Panc1 (cell line): ENCODE measurements around the gene ARL15. TPM values are rescaled to one million over a fixed set of nuclear protein-coding genes. Genes with fewer than 3 reads are reported as not detected.

ENCODE experiments used
- ATAC-seq: fragments of 200-7000 bp; cut with Tn5 transposase; 2 replicates; pipeline ENCODE4 v1.9.1; 2020; ENCODE audit warnings: mild to moderate bottlenecking, moderate library complexity
- BruUV-seq: library from RNA; stranded (reverse); fragments of 400-500 nt; replicated peaks from 2 replicates; lab custom pipeline; 2021; lab: Mats Ljungman, UMichigan
- CTCF ChIA-PET: fragments of 300-600 bp; sonication (Branson Sonifier 250); formaldehyde crosslinking; loops from one replicate; lab custom pipeline; 2022; ENCODE audit warnings: antibody characterized with exemption; lab: Charles Lee
- POLR2A ChIA-PET: fragments of 300-600 bp; sonication (Branson Sonifier 250); formaldehyde crosslinking; loops from one replicate; lab custom pipeline; 2022; ENCODE audit warnings: antibody characterized with exemption; lab: Charles Lee
- DNase-seq: peaks from one replicate; pipeline ENCODE4 v3.0.0-alpha.2; 2010; ENCODE audit warnings: low read depth, low spot score
- H3K27ac ChIP-seq: 2 replicates; pipeline ENCODE4 v1.5.1; 2011; ENCODE audit warnings: mild to moderate bottlenecking, low read length, inconsistent platforms
- H3K27me3 ChIP-seq: fragments of 200-500 bp; sonication (Bioruptor generic); 2 replicates; pipeline ENCODE4 v1.6.0; 2014; ENCODE audit warnings: low read length, inconsistent platforms; ENCODE audit not compliant: control insufficient read depth, insufficient read depth
- H3K36me3 ChIP-seq: fragments of 200-500 bp; sonication (Bioruptor generic); 2 replicates; pipeline ENCODE4 v1.5.1; 2014; ENCODE audit warnings: inconsistent platforms, mild to moderate bottlenecking, low read length, moderate library complexity; ENCODE audit not compliant: control insufficient read depth, insufficient read depth
- H3K4me1 ChIP-seq: 2 replicates; pipeline ENCODE4 v1.5.1; 2011; ENCODE audit warnings: inconsistent platforms, mild to moderate bottlenecking, low read length, moderate library complexity; ENCODE audit not compliant: control insufficient read depth, insufficient read depth
- H3K4me3 ChIP-seq, 2 experiments: 2 replicates each; pipeline ENCODE4 v1.5.1; 2011 to 2012; ENCODE audit warnings: low read depth in 2 of 2, low read length in 2 of 2, mild to moderate bottlenecking in 2 of 2, inconsistent platforms in 1 of 2, moderate library complexity in 1 of 2
- H3K9me3 ChIP-seq: fragments of 200-500 bp; sonication (Bioruptor generic); 2 replicates; pipeline ENCODE4 v1.5.1; 2014; ENCODE audit warnings: low read depth, mild to moderate bottlenecking, inconsistent platforms, low read length, moderate library complexity; ENCODE audit not compliant: control insufficient read depth, insufficient read depth
- POLR2AphosphoS5 ChIP-seq: IDR thresholded peaks from 2 replicates; pipeline ENCODE4 v1.6.1; 2012; ENCODE audit warnings: mild to moderate bottlenecking, low read depth, low read length, moderate library complexity
- SIN3A ChIP-seq: IDR thresholded peaks from 2 replicates; pipeline ENCODE4 v1.6.1; 2012; ENCODE audit warnings: low read depth, mild to moderate bottlenecking, low read length, moderate library complexity, borderline replicate concordance; ENCODE audit not compliant: insufficient read depth
- TCF7L2 ChIP-seq: IDR thresholded peaks from 2 replicates; pipeline ENCODE4 v1.6.1; 2011; ENCODE audit warnings: mild to moderate bottlenecking, low read depth, low read length, inconsistent platforms
- in situ Hi-C: cut with HindIII; loops from 2 replicates; pipeline ENCODE4 v1.10.0; 2016; ENCODE audit warnings: low sequenced_read_pairs, low pct_unique_long_range_greater_than_20kb
- intact Hi-C: fragments of 100-400 bp; cut with micrococcal nuclease; formaldehyde crosslinking; loops from one replicate; pipeline ENCODE4 v1.10.0; 2022; ENCODE audit not compliant: unreplicated experiment
- total RNA-seq: library from RNA; stranded (reverse); gene quantifications from one replicate; pipeline ENCODE4 v1.2.1, GENCODE V29; 2021; ENCODE audit not compliant: unreplicated experiment
- TF ChIP-seq, protein P1 (sequence below): fragments of 450-650 bp; IDR thresholded peaks from 2 replicates; pipeline ENCODE4 v1.5.1; 2017; ENCODE audit warnings: mild to moderate bottlenecking
- TF ChIP-seq, protein P2 (sequence below), 2 experiments: IDR thresholded peaks; 2 replicates each; pipeline ENCODE4 v1.6.1; 2011 to 2012; ENCODE audit warnings: low read depth in 2 of 2, control low read depth in 1 of 2, low read length in 1 of 2, mild to moderate bottlenecking in 1 of 2, moderate library complexity in 1 of 2; ENCODE audit not compliant: insufficient read depth in 1 of 2

Gene ARL15
- total RNA-seq, 1 experiment from 2014 or later, result 16.5 TPM

DNA sequence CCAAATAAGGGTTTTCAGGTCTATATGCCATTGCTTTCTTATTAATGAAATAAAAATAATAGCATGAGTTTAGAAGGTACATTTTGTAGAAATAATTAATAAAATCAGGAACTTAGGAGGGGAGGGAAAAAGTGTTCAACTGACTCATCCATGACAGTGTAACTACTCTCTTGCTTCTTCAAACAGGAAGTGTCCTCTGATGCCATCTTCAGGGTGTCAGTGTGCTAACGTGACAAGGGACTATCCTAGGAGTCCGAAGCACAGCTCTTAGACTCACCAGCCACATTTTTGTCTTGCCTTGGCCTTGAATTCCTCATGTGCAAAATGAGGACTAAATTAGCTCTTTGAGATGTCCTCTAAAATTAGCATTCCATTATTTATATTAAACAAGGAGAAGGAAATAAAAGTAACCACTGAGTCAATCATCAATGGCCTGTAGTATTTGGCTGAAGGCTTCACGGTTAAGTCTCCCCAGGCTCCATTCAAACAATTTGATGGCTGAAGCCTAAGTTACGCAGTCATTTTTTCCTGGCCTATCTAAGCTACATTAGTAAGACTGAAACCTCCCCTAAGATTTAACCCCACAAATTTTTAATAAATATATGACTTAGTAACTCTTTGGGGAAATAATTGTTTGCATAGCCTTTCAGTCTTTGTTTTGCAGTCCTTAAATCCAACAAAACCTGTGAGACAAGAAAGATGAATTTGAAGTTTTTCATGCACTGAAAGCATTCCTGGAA lies 151.1 kb downstream of the ARL15 start:
- Histone ChIP-seq H3K4me1 (no peaks in the 10 kb centered on the region), H3K9me3 (no peaks in the 10 kb centered on the region), H3K27me3 (no peaks in the 10 kb centered on the region), H3K4me3 (no peak overlapping the region), H3K27ac (no peak overlapping the region), H3K36me3 (no peaks in the 10 kb centered on the region)
- ChIA-PET CTCF (no interaction called here), POLR2A (no interaction called here)
- TF ChIP-seq, protein P1, sequence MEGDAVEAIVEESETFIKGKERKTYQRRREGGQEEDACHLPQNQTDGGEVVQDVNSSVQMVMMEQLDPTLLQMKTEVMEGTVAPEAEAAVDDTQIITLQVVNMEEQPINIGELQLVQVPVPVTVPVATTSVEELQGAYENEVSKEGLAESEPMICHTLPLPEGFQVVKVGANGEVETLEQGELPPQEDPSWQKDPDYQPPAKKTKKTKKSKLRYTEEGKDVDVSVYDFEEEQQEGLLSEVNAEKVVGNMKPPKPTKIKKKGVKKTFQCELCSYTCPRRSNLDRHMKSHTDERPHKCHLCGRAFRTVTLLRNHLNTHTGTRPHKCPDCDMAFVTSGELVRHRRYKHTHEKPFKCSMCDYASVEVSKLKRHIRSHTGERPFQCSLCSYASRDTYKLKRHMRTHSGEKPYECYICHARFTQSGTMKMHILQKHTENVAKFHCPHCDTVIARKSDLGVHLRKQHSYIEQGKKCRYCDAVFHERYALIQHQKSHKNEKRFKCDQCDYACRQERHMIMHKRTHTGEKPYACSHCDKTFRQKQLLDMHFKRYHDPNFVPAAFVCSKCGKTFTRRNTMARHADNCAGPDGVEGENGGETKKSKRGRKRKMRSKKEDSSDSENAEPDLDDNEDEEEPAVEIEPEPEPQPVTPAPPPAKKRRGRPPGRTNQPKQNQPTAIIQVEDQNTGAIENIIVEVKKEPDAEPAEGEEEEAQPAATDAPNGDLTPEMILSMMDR, result no peak
- TF ChIP-seq SIN3A, result no peak
- TF ChIP-seq TCF7L2, result no peak
- TF ChIP-seq POLR2AphosphoS5, result no peak
- TF ChIP-seq, protein P2, sequence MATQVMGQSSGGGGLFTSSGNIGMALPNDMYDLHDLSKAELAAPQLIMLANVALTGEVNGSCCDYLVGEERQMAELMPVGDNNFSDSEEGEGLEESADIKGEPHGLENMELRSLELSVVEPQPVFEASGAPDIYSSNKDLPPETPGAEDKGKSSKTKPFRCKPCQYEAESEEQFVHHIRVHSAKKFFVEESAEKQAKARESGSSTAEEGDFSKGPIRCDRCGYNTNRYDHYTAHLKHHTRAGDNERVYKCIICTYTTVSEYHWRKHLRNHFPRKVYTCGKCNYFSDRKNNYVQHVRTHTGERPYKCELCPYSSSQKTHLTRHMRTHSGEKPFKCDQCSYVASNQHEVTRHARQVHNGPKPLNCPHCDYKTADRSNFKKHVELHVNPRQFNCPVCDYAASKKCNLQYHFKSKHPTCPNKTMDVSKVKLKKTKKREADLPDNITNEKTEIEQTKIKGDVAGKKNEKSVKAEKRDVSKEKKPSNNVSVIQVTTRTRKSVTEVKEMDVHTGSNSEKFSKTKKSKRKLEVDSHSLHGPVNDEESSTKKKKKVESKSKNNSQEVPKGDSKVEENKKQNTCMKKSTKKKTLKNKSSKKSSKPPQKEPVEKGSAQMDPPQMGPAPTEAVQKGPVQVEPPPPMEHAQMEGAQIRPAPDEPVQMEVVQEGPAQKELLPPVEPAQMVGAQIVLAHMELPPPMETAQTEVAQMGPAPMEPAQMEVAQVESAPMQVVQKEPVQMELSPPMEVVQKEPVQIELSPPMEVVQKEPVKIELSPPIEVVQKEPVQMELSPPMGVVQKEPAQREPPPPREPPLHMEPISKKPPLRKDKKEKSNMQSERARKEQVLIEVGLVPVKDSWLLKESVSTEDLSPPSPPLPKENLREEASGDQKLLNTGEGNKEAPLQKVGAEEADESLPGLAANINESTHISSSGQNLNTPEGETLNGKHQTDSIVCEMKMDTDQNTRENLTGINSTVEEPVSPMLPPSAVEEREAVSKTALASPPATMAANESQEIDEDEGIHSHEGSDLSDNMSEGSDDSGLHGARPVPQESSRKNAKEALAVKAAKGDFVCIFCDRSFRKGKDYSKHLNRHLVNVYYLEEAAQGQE (IDR thresholded peaks at IDR 0.05; ENCODE audit: insufficient read depth in 1 of 2, low read depth in 2 of 2, low read length in 1 of 2), result no peak
- in situ Hi-C loops, result no loop called here
- BruUV-seq, result no TSS peak
- DNase-seq (no peak), ATAC-seq (no peak)
- intact Hi-C loops, result no loop called here

DNA sequence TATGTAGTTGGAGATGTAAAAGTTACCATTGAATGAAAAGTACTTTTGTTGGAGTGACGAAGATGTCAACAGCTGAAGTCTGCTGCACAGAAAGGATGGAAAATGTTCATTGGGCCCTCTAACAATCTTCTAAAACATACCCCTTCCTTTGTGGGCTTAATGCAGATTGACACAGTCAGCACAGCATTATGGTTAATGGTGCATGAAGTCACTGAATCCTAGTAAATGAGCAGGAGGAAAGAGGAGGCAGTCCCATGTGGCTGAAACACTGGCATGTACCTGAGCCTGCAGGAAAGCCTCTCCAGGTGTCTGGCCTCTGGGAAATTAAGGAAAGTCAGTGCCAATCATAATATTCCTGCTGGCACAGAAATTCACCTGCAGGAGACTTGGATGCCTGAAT lies 153.8 kb downstream of the ARL15 start:
- no peak overlapping the region for H3K4me3 ChIP-seq
- intact Hi-C loops, result no loop called here
- H3K27me3 ChIP-seq, result no peaks in the 10 kb centered on the region
- ChIA-PET POLR2A (no interaction called here), CTCF (no interaction called here)
- no peak for DNase-seq
- in situ Hi-C loops, result no loop called here
- no peaks in the 10 kb centered on the region for H3K36me3 ChIP-seq
- no TSS peak for BruUV-seq
- no peak overlapping the region for H3K27ac ChIP-seq
- no peak for ATAC-seq
- no peaks in the 10 kb centered on the region for H3K9me3 ChIP-seq
- H3K4me1 ChIP-seq, result no peaks in the 10 kb centered on the region
- no peak for TF ChIP-seq SIN3A
- TF ChIP-seq, protein P2 (IDR thresholded peaks at IDR 0.05; ENCODE audit: insufficient read depth in 1 of 2, low read depth in 2 of 2, low read length in 1 of 2), result no peak
- no peak for TF ChIP-seq POLR2AphosphoS5
- TF ChIP-seq TCF7L2, result no peak
- TF ChIP-seq, protein P1, result no peak
